Uterus (tissue), 4 donors: ENCODE data around the gene GSG1L. TPM values are rescaled to one million over a fixed set of nuclear protein-coding genes. Genes with fewer than 3 reads are reported as not detected.

ENCODE experiments used
- DNase-seq, 2 donors: peaks; one replicate each; pipeline ENCODE4 v3.0.0-alpha.2; 2019 to 2020
- H3K27ac ChIP-seq, 2 donors: fragments of 200-600 bp; sonication (generic); 1 replicate in 1 of 2; 2 replicates in 1 of 2; pipeline ENCODE4 v1.5.1; 2016 to 2018
- H3K27me3 ChIP-seq, 2 donors: fragments of 200-600 bp; sonication (generic); one replicate each; pipeline ENCODE4 v1.5.1; 2018 to 2019; ENCODE audit warnings: control low read depth in 1 of 2
- H3K36me3 ChIP-seq, 2 donors: fragments of 200-600 bp; sonication (generic); one replicate each; pipeline ENCODE4 v1.5.1; 2019; ENCODE audit warnings: control low read depth in 1 of 2
- H3K4me1 ChIP-seq, 2 donors: fragments of 200-600 bp; sonication (generic); one replicate each; pipeline ENCODE4 v1.5.1; 2018 to 2019; ENCODE audit warnings: control low read depth in 1 of 2
- H3K4me3 ChIP-seq, 2 donors: fragments of 200-600 bp; sonication (generic); 1 replicate in 1 of 2; 2 replicates in 1 of 2; pipeline ENCODE4 v1.5.1; 2018 to 2019; ENCODE audit warnings: mild to moderate bottlenecking in 1 of 2
- H3K9me3 ChIP-seq, 2 donors: fragments of 200-600 bp; sonication (generic); one replicate each; pipeline ENCODE4 v1.5.1; 2019; ENCODE audit warnings: control low read depth in 1 of 2
- POLR2A ChIP-seq, 2 donors: fragments of 450-650 bp; IDR thresholded peaks; one replicate each; pipeline ENCODE4 v1.6.1; 2016; ENCODE audit warnings: antibody characterized with exemption in 2 of 2, mild to moderate bottlenecking in 1 of 2, moderate library complexity in 1 of 2
- intact Hi-C: fragments of 100-400 bp; cut with DNase I; formaldehyde crosslinking; loops from one replicate; pipeline ENCODE4 v1.15.1; 2023; ENCODE audit warnings: low total_unique reads
- total RNA-seq, 4 donors: library from RNA; depleted of rRNA in 3 of 4; stranded (reverse); fragments of >200 nt in 3 of 4; gene quantifications; one replicate each; pipeline versions ENCODE4 v1.1.0 to v1.2.4, GENCODE V29; 2014 to 2023
- TF ChIP-seq, protein P1 (sequence below), 4 experiments: fragments of 200-600 bp in 2 of 4; fragments of 450-650 bp in 2 of 4; sonication (generic) in 2 of 4; IDR thresholded peaks; one replicate each; pipeline ENCODE4 v1.5.1; 2016 to 2019; ENCODE audit warnings: antibody characterized with exemption in 4 of 4, mild to moderate bottlenecking in 2 of 4, moderate library complexity in 1 of 4
- donor health status: DM: yes; HTN: yes; CAD: no.

The GSG1L gene
- total RNA-seq, 4 donors from 2014 or later = 0.24 to 0.35 TPM; not detected in 2

- intact Hi-C loops = no loop called here
- no peak for TF ChIP-seq POLR2A (IDR thresholded peaks at IDR 0.05)
- TF ChIP-seq, protein P1, sequence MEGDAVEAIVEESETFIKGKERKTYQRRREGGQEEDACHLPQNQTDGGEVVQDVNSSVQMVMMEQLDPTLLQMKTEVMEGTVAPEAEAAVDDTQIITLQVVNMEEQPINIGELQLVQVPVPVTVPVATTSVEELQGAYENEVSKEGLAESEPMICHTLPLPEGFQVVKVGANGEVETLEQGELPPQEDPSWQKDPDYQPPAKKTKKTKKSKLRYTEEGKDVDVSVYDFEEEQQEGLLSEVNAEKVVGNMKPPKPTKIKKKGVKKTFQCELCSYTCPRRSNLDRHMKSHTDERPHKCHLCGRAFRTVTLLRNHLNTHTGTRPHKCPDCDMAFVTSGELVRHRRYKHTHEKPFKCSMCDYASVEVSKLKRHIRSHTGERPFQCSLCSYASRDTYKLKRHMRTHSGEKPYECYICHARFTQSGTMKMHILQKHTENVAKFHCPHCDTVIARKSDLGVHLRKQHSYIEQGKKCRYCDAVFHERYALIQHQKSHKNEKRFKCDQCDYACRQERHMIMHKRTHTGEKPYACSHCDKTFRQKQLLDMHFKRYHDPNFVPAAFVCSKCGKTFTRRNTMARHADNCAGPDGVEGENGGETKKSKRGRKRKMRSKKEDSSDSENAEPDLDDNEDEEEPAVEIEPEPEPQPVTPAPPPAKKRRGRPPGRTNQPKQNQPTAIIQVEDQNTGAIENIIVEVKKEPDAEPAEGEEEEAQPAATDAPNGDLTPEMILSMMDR (IDR thresholded peaks at IDR 0.05) = no peak
- H3K9me3 ChIP-seq = peaks cover 0 to 4% of the 10 kb centered on the region in 2 donors
- no peak overlapping the region for H3K27ac ChIP-seq
- H3K36me3 ChIP-seq = no peaks in the 10 kb centered on the region
- H3K4me1 ChIP-seq = no peaks in the 10 kb centered on the region
- no peak overlapping the region for H3K4me3 ChIP-seq
- no peaks in the 10 kb centered on the region for H3K27me3 ChIP-seq
- DNase-seq = no peak
Measured at GRCh38 chr16:27869411-27869810, 194.1 kb downstream of the GSG1L start.

- H3K36me3 ChIP-seq = no peaks in the 10 kb centered on the region
- no peak for DNase-seq
- H3K27ac ChIP-seq = no peak overlapping the region
- no peaks in the 10 kb centered on the region for H3K27me3 ChIP-seq
- H3K4me1 ChIP-seq = no peaks in the 10 kb centered on the region
- H3K4me3 ChIP-seq = no peak overlapping the region
- TF ChIP-seq, protein P1 (IDR thresholded peaks at IDR 0.05) = no peak
- TF ChIP-seq POLR2A (IDR thresholded peaks at IDR 0.05) = no peak
- intact Hi-C loops = no loop called here
- peaks cover 0 to 8% of the 10 kb centered on the region in 2 donors for H3K9me3 ChIP-seq
Measured at GRCh38 chr16:27868180-27868579, 195.3 kb downstream of the GSG1L start.

DNA sequence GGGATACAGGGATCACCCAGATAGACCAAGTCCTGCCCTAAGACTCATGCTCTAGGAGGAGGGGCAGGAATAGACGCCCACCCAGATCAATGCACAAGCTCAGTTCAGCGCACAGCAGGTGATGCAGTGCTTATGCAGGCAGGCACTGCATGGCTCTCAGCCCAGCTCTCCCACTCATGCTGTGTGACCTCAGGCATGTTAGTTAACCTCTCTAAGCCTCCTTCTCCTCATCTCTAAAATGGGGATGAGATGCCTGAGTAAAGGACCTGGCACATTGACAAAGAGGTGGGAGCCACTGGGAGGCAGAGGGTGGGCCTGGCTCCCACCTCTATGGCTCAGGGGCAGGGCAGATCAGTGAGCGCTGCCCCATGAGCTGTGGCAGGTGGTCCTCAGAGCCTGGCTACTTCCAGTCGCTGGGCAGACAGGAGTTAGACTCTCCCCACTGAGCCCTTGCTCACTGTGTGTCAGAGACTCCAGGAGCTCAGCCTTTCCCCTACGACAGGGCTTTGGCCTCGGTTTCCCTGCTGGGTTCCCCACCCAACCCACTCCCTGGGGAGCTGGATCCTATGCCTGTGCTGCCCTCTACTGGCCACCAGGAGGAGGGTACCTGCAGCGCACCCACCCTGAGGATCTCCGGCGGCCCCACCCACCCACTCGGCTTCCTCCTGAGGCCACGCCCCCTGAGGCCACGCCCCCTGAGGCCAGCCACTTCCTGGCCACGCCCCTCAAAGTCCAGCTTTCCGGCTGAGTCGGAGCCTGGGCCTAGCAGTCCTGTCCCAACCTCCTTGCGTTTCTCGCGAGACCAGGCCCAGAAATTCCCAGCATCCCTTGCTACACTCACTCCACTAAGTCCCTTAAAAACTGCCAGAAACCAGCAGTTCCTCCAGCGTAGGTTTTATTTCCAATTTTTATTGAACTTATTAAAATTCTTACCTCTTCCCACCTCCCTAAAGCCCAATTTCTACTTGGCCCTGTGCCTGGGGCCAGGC, 196.1 kb downstream of the GSG1L start:
- H3K4me3 ChIP-seq = no peak overlapping the region
- H3K27me3 ChIP-seq = no peaks in the 10 kb centered on the region
- no peaks in the 10 kb centered on the region for H3K4me1 ChIP-seq
- no peak overlapping the region for H3K27ac ChIP-seq
- peaks cover 0 to 12% of the 10 kb centered on the region in 2 donors for H3K9me3 ChIP-seq
- no peak for TF ChIP-seq POLR2A (IDR thresholded peaks at IDR 0.05)
- TF ChIP-seq, protein P1 (IDR thresholded peaks at IDR 0.05) = no peak
- DNase-seq = peak; percentile 13 to 19
- intact Hi-C loops = no loop called here
- H3K36me3 ChIP-seq = no peaks in the 10 kb centered on the region

GRCh38 chr16:27863377-27863776, 200.1 kb downstream of the GSG1L start:
- Histone ChIP-seq H3K36me3 (no peaks in the 10 kb centered on the region), H3K4me1 (no peaks in the 10 kb centered on the region), H3K27me3 (no peaks in the 10 kb centered on the region), H3K9me3 (peaks cover 0 to 12% of the 10 kb centered on the region in 2 donors), H3K4me3 (no peak overlapping the region), H3K27ac (no peak overlapping the region)
- TF ChIP-seq, protein P1 (IDR thresholded peaks at IDR 0.05) = no peak
- no peak for TF ChIP-seq POLR2A (IDR thresholded peaks at IDR 0.05)
- intact Hi-C loops = no loop called here
- no peak for DNase-seq

DNA sequence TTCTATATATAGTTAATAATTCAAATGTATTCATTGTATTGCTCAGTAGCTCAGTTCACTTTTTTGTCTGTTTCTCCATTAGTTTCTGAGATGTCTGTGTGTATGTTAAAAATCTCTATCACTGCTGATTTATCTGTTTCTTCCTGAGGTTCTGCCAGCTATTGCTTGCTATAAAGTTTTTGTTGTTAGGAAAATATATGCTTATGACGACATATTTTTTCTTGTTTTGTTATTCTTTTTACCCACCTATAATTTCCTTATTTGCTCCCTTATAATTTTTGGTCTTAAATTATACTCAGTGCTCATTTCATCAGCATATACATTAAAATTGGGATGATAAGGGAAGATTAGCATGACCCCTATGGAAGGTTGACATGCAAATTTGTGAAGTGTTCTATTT, 200.6 kb downstream of the GSG1L start:
- H3K27ac ChIP-seq = no peak overlapping the region
- no peaks in the 10 kb centered on the region for H3K27me3 ChIP-seq
- H3K9me3 ChIP-seq = peaks cover 0 to 12% of the 10 kb centered on the region in 2 donors
- H3K36me3 ChIP-seq = no peaks in the 10 kb centered on the region
- TF ChIP-seq, protein P1 (IDR thresholded peaks at IDR 0.05) = no peak
- TF ChIP-seq POLR2A (IDR thresholded peaks at IDR 0.05) = no peak
- no peak for DNase-seq
- intact Hi-C loops = no loop called here
- H3K4me3 ChIP-seq = no peak overlapping the region
- no peaks in the 10 kb centered on the region for H3K4me1 ChIP-seq
